ENCODE measurements around the gene SLC38A10.

GRCh38 chr17:81277946-81278693, 17.0 kb downstream of the SLC38A10 start:
- TF ChIP-seq EZH2phosphoT487 (IDR thresholded peaks at IDR 0.05; ENCODE audit: insufficient read depth, low read depth) (no peak), EZH2 (IDR thresholded peaks at IDR 0.05; ENCODE audit: insufficient read depth, poor library complexity, severe bottlenecking) (no peak)
